SU-DHL-6 (cell line): ENCODE results near the gene RENBP.

ENCODE experiments used
- H2AFZ ChIP-seq: fragments of 200-600 bp; sonication (generic); 2 replicates; pipeline ENCODE4 v1.6.1; 2014; ENCODE audit warnings: low read depth, mild to moderate bottlenecking, moderate library complexity, mixed read lengths, antibody characterized with exemption, low read length; ENCODE audit not compliant: severe bottlenecking
- H3F3A ChIP-seq: fragments of 200-600 bp; shearing (Covaris generic); 2 replicates; pipeline ENCODE4 v1.6.0; 2016; ENCODE audit warnings: antibody characterized with exemption, mild to moderate bottlenecking; ENCODE audit not compliant: insufficient read depth
- H3K27ac ChIP-seq: fragments of 200-600 bp; sonication (generic); 2 replicates; pipeline ENCODE4 v1.5.1; 2016; ENCODE audit warnings: low read depth, mild to moderate bottlenecking, low read length, moderate library complexity, mixed read lengths
- H3K27me3 ChIP-seq: fragments of 200-600 bp; sonication (generic), shearing (Covaris generic); 2 replicates; pipeline ENCODE4 v1.6.0; 2014; ENCODE audit warnings: mild to moderate bottlenecking, low read length
- H3K36me3 ChIP-seq: fragments of 200-600 bp; sonication (generic); 2 replicates; pipeline ENCODE4 v1.6.1; 2014; ENCODE audit warnings: mild to moderate bottlenecking, low read length, mixed read lengths
- H3K4me2 ChIP-seq: fragments of 300-600, 200-600 bp; shearing (Covaris generic), sonication (generic); 2 replicates; pipeline ENCODE4 v1.6.0; 2014; ENCODE audit warnings: low read length, low read depth, mild to moderate bottlenecking; ENCODE audit not compliant: poor library complexity, severe bottlenecking
- H3K4me3 ChIP-seq: fragments of 200-600 bp; sonication (generic); 2 replicates; pipeline ENCODE4 v1.5.1; 2014; ENCODE audit warnings: antibody characterized with exemption, low read length, mild to moderate bottlenecking, mixed read lengths; ENCODE audit not compliant: insufficient read depth, poor library complexity, severe bottlenecking
- H3K79me2 ChIP-seq: fragments of 200-600 bp; sonication (generic); 2 replicates; pipeline ENCODE4 v1.6.1; 2014; ENCODE audit warnings: mild to moderate bottlenecking, low read length, moderate library complexity; ENCODE audit not compliant: insufficient read depth
- H3K9ac ChIP-seq: fragments of 200-600 bp; sonication (generic); 2 replicates; pipeline ENCODE4 v1.7.0; 2014; ENCODE audit warnings: mild to moderate bottlenecking, low read length
- H3K9me2 ChIP-seq: fragments of 200-600 bp; sonication (generic); replicated peaks from 2 replicates; pipeline ENCODE4 v1.6.1; 2014; ENCODE audit warnings: low read length; ENCODE audit not compliant: insufficient read depth
- H3K9me3 ChIP-seq: fragments of 200-600 bp; sonication (generic); 2 replicates; pipeline ENCODE4 v1.6.1; 2014; ENCODE audit warnings: low read length, mixed read lengths; ENCODE audit not compliant: insufficient read depth
- H4K20me1 ChIP-seq: fragments of 200-600 bp; sonication (generic); 2 replicates; pipeline ENCODE4 v1.6.1; 2014; ENCODE audit warnings: low read depth, mild to moderate bottlenecking, antibody characterized with exemption, low read length, moderate library complexity, mixed read lengths
- EZH2phosphoT487 ChIP-seq: fragments of 200-600 bp; sonication (generic), shearing (Covaris generic); conservative IDR thresholded peaks from 2 replicates; pipeline ENCODE4 v1.6.1; 2018; ENCODE audit warnings: mild to moderate bottlenecking, antibody characterized with exemption, low read length, moderate library complexity, mixed read lengths
- TF ChIP-seq, protein P1 (sequence below): fragments of 200-600 bp; sonication (generic); IDR thresholded peaks from one replicate; pipeline ENCODE4 v1.5.1; 2017; ENCODE audit warnings: antibody characterized with exemption, mild to moderate bottlenecking, low read length, moderate library complexity; ENCODE audit not compliant: insufficient read depth, poor library complexity, severe bottlenecking

The RENBP gene

DNA sequence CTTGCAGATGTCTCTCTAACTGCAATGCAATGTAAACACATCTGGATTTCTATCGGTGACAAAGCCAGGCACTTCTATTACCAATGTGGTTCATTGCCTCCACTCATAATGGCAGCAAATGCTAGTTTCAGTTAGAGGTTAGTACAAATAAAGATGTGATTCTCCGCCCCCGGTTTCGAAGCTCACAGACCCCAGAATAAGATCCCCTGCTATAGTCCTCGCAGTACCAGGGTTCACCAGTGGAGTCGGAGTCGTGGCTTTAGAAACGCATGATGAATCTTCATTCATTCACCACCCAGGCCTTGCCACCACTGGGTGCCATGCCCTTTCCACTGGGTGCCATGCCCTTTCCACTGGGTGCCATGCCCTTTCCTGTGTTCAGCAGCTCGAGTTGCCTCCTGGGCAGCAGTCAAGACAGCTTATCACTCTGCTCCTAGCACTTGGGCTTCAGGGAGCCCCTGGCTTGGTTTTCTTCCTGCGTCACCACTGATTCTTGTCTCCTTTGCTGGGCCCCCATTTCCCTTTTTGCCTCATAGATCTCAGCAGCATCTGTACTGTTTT is 6.1 kb downstream of the RENBP start:
- no peak overlapping the region for H2AFZ ChIP-seq
- H3F3A ChIP-seq = 0 out of 2 replicates have a peak, but pooled peaks cover 5% of the 10 kb centered on the region
- no peak overlapping the region for H3K27ac ChIP-seq
- H3K79me2 ChIP-seq = peaks cover 13% of the 10 kb centered on the region
- H3K27me3 ChIP-seq = no peaks in the 10 kb centered on the region
- no peak overlapping the region for H3K4me2 ChIP-seq
- no peaks in the 10 kb centered on the region for H3K36me3 ChIP-seq
- no peaks in the 10 kb centered on the region for H4K20me1 ChIP-seq
- TF ChIP-seq EZH2phosphoT487 = no peak
- TF ChIP-seq, protein P1, sequence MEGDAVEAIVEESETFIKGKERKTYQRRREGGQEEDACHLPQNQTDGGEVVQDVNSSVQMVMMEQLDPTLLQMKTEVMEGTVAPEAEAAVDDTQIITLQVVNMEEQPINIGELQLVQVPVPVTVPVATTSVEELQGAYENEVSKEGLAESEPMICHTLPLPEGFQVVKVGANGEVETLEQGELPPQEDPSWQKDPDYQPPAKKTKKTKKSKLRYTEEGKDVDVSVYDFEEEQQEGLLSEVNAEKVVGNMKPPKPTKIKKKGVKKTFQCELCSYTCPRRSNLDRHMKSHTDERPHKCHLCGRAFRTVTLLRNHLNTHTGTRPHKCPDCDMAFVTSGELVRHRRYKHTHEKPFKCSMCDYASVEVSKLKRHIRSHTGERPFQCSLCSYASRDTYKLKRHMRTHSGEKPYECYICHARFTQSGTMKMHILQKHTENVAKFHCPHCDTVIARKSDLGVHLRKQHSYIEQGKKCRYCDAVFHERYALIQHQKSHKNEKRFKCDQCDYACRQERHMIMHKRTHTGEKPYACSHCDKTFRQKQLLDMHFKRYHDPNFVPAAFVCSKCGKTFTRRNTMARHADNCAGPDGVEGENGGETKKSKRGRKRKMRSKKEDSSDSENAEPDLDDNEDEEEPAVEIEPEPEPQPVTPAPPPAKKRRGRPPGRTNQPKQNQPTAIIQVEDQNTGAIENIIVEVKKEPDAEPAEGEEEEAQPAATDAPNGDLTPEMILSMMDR = no peak
- H3K9me2 ChIP-seq = no peaks in the 10 kb centered on the region
- no peaks in the 10 kb centered on the region for H3K9me3 ChIP-seq
- H3K9ac ChIP-seq = no peak overlapping the region
- H3K4me3 ChIP-seq = no peak overlapping the region

DNA sequence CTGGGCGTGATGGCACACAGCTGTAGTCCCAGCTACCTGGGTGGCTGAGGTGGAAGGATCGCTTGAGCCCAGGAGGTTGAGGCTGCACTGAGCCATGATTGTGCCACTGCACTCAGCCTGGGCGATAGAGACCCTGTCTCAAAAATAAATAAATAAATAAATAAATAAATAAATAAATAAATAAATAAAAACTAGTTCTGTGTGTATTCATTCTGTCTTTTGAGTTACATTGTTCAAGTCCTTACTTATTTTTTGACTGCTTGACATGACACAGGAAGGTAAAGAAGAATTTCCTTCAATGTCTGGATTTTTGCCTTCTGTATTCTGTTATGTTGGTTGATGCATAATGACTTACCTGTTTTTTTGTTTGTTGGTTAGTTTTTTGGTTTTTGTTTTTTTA is 7.4 kb downstream of the RENBP start:
- no peak for TF ChIP-seq EZH2phosphoT487
- TF ChIP-seq, protein P1 = no peak
- Histone ChIP-seq H3K79me2 (peaks cover 19% of the 10 kb centered on the region), H3K27me3 (no peaks in the 10 kb centered on the region), H3K27ac (no peak overlapping the region), H3K4me2 (no peak overlapping the region), H3K36me3 (no peaks in the 10 kb centered on the region), H3F3A (0 out of 2 replicates have a peak, but pooled peaks cover 5% of the 10 kb centered on the region), H3K9me3 (no peaks in the 10 kb centered on the region), H3K9me2 (no peaks in the 10 kb centered on the region), H2AFZ (no peak overlapping the region), H3K4me3 (no peak overlapping the region), H3K9ac (no peak overlapping the region), H4K20me1 (no peaks in the 10 kb centered on the region)

DNA sequence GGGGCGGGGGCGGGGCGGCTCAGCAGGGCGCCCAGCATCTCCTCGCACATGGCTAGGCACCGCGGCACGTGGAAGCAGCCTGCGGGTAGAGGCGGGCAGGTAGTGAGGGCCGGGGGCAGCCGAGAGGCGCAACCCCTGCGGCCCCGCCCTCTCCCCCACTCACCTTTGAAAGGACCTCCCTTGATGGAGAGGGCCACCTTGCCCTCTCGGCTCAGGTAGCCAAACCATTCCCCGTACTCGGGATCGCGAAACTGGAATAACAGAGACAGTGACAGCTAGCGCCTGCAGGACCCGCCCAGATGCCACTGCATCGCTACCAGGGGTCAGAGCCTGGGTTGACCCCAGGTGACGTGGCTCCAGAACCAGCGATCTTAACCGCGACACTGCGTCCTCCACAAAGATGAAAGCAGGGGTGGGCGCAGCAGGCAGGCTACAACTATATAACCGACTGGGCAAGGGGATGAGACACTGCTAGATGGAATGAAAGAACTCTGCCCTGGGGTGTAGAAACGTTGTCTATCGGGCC is 9.1 kb downstream of the RENBP start:
- Histone ChIP-seq H4K20me1 (no peaks in the 10 kb centered on the region), H3K9me2 (no peaks in the 10 kb centered on the region), H3K4me2 (peak overlapping the region; percentile 71), H3K36me3 (no peaks in the 10 kb centered on the region), H2AFZ (peak overlapping the region; percentile 85), H3F3A (0 out of 2 replicates have a peak, but pooled peaks cover 5% of the 10 kb centered on the region), H3K27me3 (no peaks in the 10 kb centered on the region), H3K27ac (no peak overlapping the region), H3K9me3 (no peaks in the 10 kb centered on the region), H3K9ac (peak overlapping the region; percentile 71), H3K79me2 (peaks cover 19% of the 10 kb centered on the region), H3K4me3 (peak overlapping the region; percentile 60)
- no peak for TF ChIP-seq EZH2phosphoT487
- TF ChIP-seq, protein P1 = no peak
